ENCODE measurements around the gene PDCD1LG2.

GRCh38 chr9:5510989-5511388 is 658 bp downstream of the PDCD1LG2 start:
- TF ChIP-seq, protein P1, sequence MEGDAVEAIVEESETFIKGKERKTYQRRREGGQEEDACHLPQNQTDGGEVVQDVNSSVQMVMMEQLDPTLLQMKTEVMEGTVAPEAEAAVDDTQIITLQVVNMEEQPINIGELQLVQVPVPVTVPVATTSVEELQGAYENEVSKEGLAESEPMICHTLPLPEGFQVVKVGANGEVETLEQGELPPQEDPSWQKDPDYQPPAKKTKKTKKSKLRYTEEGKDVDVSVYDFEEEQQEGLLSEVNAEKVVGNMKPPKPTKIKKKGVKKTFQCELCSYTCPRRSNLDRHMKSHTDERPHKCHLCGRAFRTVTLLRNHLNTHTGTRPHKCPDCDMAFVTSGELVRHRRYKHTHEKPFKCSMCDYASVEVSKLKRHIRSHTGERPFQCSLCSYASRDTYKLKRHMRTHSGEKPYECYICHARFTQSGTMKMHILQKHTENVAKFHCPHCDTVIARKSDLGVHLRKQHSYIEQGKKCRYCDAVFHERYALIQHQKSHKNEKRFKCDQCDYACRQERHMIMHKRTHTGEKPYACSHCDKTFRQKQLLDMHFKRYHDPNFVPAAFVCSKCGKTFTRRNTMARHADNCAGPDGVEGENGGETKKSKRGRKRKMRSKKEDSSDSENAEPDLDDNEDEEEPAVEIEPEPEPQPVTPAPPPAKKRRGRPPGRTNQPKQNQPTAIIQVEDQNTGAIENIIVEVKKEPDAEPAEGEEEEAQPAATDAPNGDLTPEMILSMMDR (IDR thresholded peaks at IDR 0.05; ENCODE audit: insufficient read depth, low read length): no peak
- no peak for TF ChIP-seq POLR2AphosphoS5 (IDR thresholded peaks at IDR 0.05; ENCODE audit: low read depth)
- no peak for TF ChIP-seq GABPA (IDR thresholded peaks at IDR 0.05; ENCODE audit: low read depth)
- TF ChIP-seq REST (IDR thresholded peaks at IDR 0.05; ENCODE audit: insufficient replicate concordance, low read depth): no peak
- TF ChIP-seq SPI1 (IDR thresholded peaks at IDR 0.05; ENCODE audit: borderline replicate concordance, low read depth): no peak

Data from HL-60 (cell line).